ENCODE measurements around the gene MYL3.
A peak's percentile ranks its signal among the peaks of the same experiment; 100 is the strongest.
"Not testable (repeated sequence)": the region's sequence is repeated elsewhere in the genome, so short reads cannot be mapped to it uniquely, and the experiment has no call there.

Gene MYL3

DNA sequence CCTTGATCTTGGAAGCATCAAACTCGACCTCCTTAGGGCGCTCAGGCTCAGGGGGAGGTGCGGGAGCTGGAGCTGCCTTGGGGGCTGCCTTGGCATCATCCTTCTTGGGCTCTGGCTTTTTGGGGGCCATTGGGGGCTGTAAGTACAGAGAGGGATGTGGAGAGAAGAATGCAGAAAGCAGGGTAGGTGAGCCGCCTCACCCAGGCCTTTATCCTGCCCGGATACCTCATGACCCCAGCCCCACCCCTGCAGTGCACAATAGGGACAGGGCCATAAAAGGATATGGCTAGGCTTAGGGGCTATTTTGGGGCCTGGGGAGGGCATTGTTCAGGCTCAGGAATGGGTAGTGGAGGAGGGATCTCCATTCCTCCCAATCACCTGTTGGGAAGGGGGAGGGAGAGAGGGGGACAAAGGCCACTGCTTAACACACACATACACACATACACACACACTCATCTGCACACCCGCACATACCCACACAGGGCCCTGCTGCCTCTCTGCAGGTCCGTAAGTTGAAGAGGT is at the start of gene MYL3:
TSS of gene MYL3 (minus strand) at position 184 of the 522 bp plus-strand sequence. CDS start at position 130, 54 bp downstream.
- no peak for DNase-seq (ENCODE audit: low read depth, low spot score)

DNA sequence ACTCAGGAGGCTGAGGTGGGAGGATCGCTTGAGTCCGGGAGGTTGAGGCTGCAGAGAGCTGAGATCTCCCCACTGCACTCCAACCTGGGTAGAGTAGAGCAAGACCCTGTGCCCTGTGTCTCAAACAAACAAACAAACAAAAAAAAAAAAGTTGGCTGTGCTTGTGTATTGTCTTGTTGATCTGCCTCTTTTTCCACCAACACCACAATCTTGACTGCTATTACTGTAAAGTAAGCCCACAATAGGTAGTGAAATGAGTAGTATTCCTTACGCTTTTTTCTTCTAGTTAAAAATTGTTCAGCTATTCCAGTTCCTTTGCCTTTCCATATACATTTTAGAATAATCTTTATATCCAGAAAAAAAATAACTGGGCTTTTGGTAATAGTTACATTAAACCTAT is 49.7 kb upstream of the MYL3 start:
- DNase-seq (ENCODE audit: low read depth, low spot score) = no peak

DNA sequence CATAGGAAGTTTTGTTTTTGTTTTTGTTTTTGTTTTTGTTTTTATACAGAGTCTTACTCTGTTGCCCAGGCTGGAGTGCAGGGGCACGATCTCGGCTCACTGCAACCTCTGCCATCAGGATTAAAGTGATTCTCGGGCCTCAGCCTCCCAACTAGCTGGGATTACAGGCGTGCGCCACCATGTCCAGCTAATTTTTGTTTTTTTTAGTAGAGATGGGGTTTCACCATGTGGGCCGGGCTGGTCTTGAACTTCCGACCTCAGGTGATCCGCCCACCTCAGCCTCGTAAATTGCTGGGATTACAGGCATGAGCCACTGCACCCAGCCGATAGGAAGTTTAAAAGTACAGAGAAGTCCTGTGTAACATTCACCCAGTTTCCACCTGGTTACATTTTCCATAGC is 47.7 kb upstream of the MYL3 start:
- not testable (repeated sequence) for DNase-seq (ENCODE audit: low read depth, low spot score)

DNA sequence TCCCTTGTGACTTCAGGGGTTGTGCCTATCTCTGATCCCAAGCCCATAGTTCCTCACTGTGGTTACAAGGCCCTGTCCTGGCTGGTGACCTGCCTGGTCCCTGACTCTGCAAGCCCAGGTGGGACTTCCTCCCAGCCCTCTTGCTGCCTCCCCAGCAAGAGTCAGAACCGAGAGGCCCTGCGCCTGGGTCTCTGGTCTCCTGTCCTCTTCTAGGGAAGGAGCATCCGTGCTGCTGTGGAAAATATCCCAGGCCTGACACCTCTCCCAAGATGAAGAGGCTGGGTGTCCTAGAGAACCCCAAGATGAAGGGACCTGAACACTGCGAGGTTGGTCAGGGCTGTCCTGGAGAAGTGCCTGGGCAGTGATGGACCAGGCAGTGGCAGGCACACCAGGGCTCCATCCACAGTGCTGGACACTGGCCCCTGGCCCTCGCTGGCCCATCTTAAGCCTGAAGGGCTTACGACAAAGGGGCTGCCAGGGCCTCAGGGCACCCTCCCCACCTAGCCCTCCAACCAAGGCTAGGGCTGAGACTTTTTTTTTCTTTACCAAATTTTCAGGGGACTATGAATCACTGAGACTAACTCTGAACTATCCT is 47.0 kb upstream of the MYL3 start:
- no peak for DNase-seq (ENCODE audit: low read depth, low spot score)

DNA sequence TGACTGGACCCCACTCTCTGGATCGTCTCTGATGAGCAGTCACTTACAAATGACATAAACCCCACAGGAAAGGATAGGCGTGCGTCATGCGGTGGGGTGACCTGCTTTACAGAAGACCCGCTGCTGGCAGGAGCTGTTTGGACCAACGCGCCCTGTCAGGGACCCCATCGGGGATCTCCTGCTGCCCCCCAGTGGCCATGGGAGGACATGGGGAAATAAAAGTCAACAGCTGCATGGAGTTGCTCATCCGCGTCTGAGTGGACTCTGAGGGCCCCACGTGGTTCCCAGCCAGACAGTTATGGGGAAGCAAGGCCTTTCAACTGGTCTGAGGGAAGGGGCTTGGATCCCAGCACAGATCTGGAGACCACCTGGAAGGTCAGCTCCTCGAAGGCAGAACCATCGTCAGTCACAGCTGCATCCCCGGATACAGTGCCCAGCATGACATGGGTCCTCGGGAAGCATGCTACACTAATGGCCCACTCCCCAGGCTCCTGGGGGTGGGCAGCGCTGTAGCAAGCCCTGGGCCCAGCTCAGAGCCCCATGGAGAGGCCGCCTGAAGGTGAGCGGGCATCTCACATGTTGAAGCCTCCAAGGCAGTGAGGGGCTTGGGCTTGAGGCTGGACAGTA is 46.4 kb upstream of the MYL3 start:
- DNase-seq (ENCODE audit: low read depth, low spot score) = peak; percentile 89

DNA sequence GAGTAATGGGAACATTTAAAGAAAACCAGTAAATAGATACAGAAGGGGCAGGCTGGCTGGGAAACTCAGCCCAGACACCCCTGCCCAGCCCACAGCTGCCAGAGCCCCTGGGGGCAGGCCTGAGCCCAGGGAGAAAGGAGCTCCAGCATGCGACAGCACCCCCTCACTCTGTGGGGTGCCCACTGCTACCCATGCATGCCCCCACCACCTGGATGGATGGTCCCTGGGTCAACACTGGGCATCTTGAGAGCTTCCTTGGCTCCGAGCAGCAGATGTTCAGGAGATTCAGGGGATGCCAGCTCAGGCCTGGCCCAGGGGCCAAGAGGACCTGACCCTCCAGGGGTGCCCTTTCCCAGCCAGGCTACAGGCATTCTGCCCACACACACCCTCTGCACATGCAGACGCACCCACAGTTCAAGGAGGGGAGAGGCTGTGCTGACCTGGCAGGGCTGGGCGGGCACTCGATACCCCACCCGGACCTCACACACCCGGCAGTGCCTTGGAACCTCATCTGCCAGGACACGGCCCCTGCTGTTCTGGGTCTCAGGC is 45.8 kb upstream of the MYL3 start:
- no peak for DNase-seq (ENCODE audit: low read depth, low spot score)

DNA sequence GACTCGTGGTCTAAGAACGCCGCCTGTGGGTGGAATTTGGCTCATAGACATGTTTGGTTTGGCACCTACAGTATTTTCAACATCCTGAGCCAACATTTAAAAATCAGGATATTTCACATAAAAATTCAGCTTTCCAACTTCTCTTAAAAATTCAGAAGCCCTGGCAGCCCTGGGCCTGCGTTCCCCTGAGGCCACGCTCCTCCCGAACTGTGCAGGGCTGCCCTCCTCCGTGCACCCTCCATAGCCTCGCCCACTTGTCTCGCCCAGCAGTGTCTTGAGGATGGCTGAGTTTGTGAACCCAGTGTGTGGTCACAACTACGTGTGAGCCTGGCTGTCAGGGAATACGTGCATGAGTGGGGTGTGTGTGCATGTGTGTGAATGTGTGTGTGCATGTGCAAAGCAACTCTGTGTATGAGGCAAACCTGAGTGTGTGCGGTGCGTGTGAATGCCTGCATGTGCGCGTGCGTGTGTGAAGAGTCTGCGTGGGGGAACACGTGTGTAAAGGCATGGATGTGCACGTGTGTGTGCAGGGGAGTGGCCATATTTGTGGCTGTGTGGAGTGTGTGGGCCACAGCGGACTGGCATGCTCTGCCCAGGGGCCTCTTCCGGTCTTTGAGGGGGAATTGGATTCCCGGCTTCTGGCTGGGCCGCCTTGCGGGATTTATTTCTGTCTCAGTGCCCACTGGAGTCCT is 45.2 kb upstream of the MYL3 start:
- peak; percentile 82 for DNase-seq (ENCODE audit: low read depth, low spot score)

DNA sequence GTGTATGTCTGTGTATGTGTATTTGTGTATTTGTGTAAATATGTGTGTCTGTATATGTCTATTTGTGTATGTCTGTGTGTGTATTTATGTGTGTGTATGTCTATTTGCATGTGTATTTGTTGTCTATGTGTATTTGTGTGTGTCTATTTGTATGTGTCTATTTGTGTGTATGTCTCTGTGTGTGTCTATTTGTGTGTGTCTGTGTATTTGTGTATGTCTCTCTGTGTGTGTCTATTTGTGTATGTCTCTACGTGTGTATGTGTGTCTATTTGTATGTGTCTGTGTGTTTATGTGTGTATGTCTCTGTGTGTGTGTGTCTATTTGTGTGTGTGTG is 44.7 kb upstream of the MYL3 start:
- DNase-seq (ENCODE audit: low read depth, low spot score) = no peak

DNA sequence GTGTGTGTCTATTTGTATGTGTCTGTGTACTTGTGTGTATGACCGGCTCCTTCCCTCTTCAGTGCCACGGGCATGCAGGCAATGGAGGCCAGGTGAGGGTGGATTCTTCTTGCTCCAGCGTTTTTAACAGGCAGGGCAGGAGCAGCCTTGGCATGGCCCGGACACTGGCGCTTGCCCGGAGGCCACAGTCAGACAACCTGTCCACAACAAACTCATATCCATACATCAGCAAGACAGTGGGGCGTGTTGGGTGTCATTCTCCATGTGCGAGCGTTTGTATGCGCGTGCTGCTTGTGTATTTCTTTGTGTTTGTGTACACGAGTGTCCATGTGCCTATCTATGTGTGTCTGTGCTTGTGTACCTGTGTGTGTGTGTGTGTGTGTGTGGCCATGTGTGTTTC is 44.0 kb upstream of the MYL3 start:
- no peak for DNase-seq (ENCODE audit: low read depth, low spot score)

DNA sequence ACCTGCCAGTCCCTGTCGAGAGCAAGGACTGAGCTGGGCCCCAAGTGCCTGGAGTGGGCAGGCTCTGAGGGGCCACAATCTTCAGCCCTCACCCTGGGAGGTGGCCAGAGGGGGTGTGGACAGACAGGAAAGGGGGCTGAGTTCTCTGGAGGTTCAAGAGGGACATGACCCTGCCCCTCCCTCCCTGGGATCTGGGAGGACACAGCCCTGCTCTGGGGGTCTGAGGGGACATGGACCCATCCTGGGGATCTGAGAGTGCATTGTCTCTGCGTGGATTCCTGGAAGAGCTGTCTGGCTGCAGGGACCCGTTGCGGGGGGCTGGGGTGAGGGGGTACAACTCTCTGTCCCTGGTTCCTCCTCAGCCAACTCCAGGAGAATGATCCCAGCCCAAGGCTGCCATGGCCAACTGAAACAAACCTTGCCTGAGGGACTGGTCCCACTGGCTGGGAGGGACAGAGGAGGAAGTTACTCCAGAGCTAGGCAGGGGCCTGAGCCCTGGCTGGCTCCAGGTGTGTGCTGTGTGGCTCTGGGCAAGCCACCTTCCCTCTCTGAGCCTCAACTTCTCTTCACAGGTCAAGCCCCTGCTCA is 43.3 kb upstream of the MYL3 start:
- DNase-seq (ENCODE audit: low read depth, low spot score) = no peak

DNA sequence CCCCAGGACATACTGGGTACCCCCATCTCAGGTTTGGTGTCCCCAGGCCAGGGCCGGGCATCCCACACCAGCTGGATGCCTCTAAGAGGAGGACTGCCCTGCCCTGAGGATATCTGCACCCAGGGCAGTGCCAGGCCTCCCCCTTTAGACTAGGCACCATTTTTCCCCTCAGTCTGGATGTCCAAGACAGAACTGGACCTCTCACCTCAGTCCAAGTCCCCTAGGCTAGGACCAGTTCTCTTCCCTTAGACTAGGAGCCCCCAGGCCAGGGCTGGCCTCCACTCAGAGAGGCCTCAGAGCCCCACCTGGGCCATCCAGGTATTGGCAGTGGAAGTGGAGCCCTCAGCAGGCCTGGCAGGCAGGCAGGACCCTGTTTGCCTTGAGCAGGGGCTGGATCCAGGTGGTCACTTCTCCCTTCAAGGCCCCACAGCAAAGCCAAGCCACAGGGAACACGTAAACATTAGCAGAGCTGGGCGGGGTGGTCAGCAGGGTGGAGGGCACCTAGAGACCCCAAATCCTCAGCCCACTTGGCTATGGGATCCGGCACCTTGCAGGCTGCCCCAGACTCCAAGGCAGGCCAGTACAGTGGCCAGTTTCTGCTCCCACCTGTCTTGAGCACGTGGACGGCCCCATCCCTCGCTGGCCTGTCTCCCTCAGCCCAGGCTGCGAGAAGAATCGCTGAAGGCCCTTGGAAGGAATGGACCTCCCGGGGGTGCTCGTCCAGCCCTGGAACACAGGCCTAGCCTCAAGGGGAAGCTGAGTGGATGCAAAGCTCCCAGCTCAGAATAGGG is 42.6 kb upstream of the MYL3 start:
- DNase-seq (ENCODE audit: low read depth, low spot score) = no peak

DNA sequence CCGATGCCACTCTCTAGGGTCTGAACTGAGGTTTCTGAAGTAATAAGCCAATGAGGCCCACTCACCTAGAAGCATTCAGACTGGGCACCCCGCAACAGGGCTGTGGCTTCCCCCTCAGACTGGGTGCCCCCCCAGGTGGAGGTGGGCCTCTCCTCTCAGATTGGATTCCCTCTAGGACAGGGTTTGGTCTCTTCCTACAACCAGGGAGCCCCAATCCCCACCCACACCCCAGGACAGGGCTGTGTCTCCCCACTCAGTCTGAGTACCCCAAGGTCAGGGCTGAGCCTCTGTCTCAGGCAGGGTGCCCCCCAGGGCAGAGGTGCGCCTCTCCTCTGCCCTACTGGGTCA is 41.9 kb upstream of the MYL3 start:
- no peak for DNase-seq (ENCODE audit: low read depth, low spot score)

DNA sequence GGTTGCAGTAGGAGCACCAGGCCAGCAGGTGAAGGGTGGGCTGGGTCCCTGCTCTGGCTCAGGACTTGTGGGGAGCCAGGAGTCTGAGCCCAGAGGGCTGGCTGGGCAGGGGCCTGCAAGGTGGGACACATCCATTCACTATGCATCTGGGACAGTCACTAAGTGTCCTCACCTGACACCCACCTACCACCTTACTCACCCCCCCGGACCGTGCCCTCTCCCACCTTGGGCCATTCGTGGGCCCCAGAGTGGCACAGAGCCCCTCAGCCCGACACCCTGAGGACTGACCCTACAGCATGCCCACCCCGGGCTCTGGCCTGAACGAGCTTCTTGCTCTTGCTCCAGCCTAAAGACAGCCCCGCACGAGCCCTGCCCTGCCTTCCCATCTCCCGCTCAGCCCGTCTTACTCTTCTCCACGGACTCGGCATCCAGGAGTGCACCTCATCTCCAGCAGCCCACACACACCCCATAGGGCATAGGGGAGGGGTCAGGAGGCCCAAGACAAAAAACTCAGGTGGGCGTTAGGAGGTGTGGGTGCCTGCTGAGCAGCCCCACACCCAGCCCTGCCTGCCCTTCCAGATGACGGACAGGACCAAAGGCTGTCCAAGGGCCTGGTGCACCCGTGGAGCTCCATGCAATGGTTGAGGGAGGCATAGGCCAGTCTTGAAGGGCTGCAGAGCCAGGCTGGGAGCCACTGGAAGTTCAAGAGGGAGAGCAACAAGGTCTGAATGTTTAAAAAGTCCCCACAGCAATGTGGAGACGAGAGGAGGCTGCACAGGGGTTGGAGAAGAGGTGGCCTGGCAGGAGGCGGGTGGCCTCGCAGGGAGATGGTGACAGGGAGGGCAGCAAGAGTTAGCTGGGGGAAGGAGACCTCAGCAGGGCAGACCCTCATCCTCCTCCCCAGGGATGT is 41.3 kb upstream of the MYL3 start:
- DNase-seq (ENCODE audit: low read depth, low spot score) = no peak

DNA sequence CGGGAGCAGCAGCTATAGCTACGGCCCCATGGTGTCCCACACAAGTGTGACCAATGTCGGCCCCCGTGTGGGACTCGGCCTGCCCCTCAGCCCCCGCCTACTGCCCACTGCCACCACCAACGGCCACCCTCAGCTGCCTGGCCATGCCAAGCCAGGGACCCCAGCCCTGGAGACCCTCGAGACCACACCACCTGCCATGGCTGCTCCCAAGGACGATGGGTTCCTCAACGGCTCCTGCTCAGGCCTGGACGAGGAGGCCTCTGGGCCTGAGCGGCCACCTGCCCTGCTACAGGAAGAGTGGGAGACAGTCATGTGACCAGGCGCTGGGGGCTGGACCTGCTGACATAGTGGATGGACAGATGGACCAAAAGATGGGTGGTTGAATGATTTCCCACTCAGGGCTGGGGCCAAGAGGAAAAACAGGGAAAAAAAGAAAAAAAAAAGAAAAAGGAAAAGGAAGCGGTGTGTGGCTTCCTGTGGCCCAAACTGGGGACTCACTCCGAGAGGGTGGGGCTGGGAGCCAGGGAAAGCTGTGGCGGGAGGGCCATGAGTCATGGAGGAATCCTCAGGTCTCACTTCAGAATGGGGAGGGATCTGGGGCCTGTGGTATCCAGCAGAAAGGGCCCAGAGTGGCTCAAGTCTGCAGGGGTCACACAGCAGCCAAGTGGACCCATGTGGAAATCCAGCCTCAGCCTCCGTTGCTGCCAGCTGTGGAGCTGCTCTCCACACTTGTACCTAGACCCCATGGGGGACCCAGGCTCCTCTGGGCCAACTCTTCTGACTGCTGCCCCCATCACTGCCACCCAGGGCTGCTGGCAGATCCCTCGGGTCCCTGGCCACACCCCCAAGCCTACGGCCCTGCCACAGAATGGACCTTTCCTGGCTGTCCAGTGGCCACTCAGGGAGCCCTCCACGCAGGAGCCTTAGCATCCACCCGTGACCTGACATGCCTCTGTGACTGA is 40.4 kb upstream of the MYL3 start:
- peak; percentile 58 for DNase-seq (ENCODE audit: low read depth, low spot score)

DNA sequence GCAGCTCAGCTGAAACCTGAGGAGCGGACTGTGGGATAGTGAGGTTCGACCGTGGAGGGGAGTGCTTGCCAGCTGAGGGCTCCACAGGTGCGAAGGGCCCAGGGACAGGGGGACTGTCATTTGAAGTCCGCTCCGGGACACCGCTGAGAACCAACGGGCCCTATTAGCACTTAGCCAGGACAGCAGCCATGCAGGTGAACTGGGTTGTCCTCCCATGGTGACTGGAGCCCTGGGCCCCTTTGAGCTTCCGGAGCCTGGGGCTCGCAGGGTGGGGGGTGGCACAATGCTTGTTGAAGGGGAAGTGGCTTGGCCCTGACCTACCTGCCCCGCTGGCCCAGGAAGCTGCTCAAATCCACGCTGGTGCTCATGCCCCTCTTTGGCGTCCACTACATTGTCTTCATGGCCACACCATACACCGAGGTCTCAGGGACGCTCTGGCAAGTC is 39.0 kb upstream of the MYL3 start:
- no peak for DNase-seq (ENCODE audit: low read depth, low spot score)

DNA sequence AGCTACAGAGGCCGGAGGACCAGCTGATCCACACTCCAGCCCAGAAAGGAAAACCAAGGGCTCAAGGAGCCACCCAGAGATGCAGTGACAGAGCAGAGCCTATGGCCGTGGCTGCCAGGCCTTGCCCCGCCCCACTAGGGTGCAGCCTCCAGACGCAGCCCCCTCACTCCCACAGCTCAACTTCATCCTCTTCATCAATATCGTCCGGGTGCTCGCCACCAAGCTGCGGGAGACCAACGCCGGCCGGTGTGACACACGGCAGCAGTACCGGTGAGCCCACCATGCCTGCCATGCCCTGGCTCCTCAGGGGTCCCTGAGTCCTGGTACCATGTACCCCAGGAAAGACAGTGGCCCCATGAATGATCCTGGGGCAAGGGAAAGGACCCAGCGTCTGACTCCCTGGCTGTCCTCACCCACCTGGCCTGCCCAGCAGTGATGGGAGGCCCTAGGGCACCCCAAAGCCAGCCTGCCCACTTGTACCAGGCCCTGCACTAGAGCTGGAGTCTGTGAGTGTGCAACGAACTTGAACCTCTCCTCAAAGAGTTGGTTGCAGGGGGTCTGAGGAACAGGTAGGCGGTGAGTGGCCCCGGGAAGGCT is 38.4 kb upstream of the MYL3 start:
- DNase-seq (ENCODE audit: low read depth, low spot score) = no peak

DNA sequence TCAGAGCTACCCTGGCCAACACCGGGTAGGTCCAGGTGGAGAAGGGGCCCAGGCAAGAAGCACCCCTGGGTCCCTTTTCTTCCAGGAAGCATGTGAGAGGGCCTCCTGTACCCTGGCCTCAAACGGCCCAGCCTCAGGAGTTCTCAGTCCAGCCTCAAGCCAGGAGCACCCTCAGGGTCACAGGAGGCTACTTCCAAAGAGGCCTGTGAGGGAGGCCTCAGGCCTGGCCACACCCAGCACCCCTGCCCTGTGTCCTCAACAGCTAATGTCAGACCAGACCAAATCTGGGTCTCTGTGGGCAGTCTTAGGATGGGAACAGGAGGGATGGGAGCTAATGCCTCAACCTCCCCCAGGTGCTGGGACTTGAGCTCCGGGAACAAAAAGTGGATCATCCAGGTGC is 37.8 kb upstream of the MYL3 start:
- no peak for DNase-seq (ENCODE audit: low read depth, low spot score)

DNA sequence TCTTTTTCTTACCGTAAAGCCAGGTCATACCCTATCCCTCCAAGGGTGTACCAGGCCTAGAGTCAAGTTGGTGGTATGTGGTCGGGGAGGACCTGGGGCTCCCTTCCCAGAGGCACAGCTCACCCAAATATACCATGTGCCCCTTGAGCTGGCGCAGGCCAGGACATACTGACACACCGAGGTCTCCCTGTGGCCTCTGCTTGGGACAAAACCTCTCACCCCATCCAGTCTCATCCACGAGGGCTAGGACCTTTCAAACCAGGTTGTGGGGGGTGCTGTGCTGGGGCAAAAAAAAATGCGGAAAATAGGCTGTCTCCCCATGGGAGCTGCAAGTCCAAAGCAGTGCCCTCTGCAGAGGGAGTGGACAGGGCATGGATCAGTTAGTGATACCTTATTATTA is 37.1 kb upstream of the MYL3 start:
- no peak for DNase-seq (ENCODE audit: low read depth, low spot score)

DNA sequence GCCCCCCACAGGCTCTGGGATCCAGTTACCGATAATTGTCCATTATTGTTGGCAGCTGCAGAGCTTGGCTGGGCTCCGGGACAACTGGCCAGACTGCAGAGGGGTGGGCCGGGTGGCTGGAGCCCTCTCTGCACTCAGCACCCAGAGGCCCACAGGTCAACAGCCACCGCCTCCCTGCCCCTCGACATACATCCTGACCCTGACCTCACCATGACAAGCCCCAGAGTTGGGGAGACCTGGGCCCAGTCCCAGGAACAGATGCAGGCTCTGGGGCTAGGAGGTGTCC is 36.7 kb upstream of the MYL3 start:
- no peak for DNase-seq (ENCODE audit: low read depth, low spot score)
